Fibroblast of lung (primary cell): ENCODE data around the gene ZNF92.
"Not testable (repeated sequence)": the region's sequence is repeated elsewhere in the genome, so short reads cannot be mapped to it uniquely, and the experiment has no call there.

ENCODE experiments used
- CTCF ChIP-seq, 2 donors: IDR thresholded peaks in 1 of 2; conservative IDR thresholded peaks in 1 of 2; 1 replicate in 1 of 2; 2 replicates in 1 of 2; pipeline ENCODE4 v1.5.1; 2011 to 2012; ENCODE audit warnings: low read length in 2 of 2, control low read depth in 1 of 2, inconsistent platforms in 1 of 2, low read depth in 1 of 2, mild to moderate bottlenecking in 1 of 2
- EZH2 ChIP-seq: IDR thresholded peaks from 2 replicates; pipeline ENCODE4 v1.5.1; 2012; ENCODE audit warnings: low read length, control low read depth, mild to moderate bottlenecking; ENCODE audit errors: missing control alignments

GRCh38 chr7:65398671-65399070 is 25.0 kb downstream of the ZNF92 start:
- TF ChIP-seq CTCF (conservative IDR thresholded peaks at IDR 0.05 in 1 of 2, IDR thresholded peaks at IDR 0.05 in 1 of 2; ENCODE audit: low read depth in 1 of 2, low read length in 2 of 2); EZH2: not testable (repeated sequence)
